Breast epithelium (tissue), 4 donors: ENCODE measurements around the gene PRLH. TPM values are rescaled to one million over a fixed set of nuclear protein-coding genes. Genes with fewer than 3 reads are reported as not detected.

Experiments
- DNase-seq, 2 donors: peaks; one replicate each; pipeline ENCODE4 v3.0.0-alpha.2; 2019; ENCODE audit warnings: low spot score in 2 of 2
- H3K27ac ChIP-seq, 2 donors: fragments of 200-600 bp; sonication (generic) in 1 of 2; one replicate each; pipeline ENCODE4 v1.5.1; 2016 to 2019; ENCODE audit warnings: mild to moderate bottlenecking in 1 of 2
- H3K27me3 ChIP-seq, 2 donors: fragments of 200-600 bp; sonication (generic) in 1 of 2; one replicate each; pipeline versions ENCODE4 v1.5.1 to v1.6.0; 2017 to 2019; ENCODE audit warnings: control low read depth in 1 of 2, mild to moderate bottlenecking in 1 of 2
- H3K36me3 ChIP-seq: fragments of 200-600 bp; one replicate; pipeline ENCODE4 v1.5.1; 2019
- H3K4me1 ChIP-seq, 2 donors: fragments of 200-600 bp; sonication (generic); one replicate each; pipeline ENCODE4 v1.5.1; 2016 to 2019; ENCODE audit warnings: control low read depth in 1 of 2
- H3K4me3 ChIP-seq, 3 donors: fragments of 200-600 bp; sonication (generic); 1 replicate in 2 of 3; 2 replicates in 1 of 3; pipeline ENCODE4 v1.5.1; 2016 to 2019; ENCODE audit warnings: mild to moderate bottlenecking in 3 of 3, moderate library complexity in 2 of 3
- H3K9me3 ChIP-seq, 2 donors: fragments of 200-600 bp; sonication (generic) in 1 of 2; one replicate each; pipeline ENCODE4 v1.5.1; 2016 to 2019; ENCODE audit warnings: control low read depth in 1 of 2
- CTCF ChIP-seq, 3 donors: fragments of 450-650 bp; IDR thresholded peaks; one replicate each; pipeline ENCODE4 v1.5.1; 2016 to 2017; ENCODE audit warnings: antibody characterized with exemption in 3 of 3, mild to moderate bottlenecking in 3 of 3, moderate library complexity in 3 of 3
- POLR2A ChIP-seq: fragments of 450-650 bp; IDR thresholded peaks from one replicate; pipeline ENCODE4 v1.6.1; 2016; ENCODE audit warnings: antibody characterized with exemption, mild to moderate bottlenecking, moderate library complexity
- POLR2AphosphoS5 ChIP-seq, 3 donors: sonication (generic); formaldehyde crosslinking; IDR thresholded peaks; one replicate each; pipeline ENCODE4 v1.6.1; 2017; ENCODE audit warnings: antibody characterized with exemption in 3 of 3
- intact Hi-C: fragments of 100-400 bp; cut with DNase I; formaldehyde crosslinking; loops from one replicate; pipeline ENCODE4 v1.15.1; 2023; ENCODE audit warnings: low total_unique reads
- total RNA-seq, 3 donors: library from RNA; depleted of rRNA; stranded (reverse); fragments of >200 nt; gene quantifications; one replicate each; pipeline ENCODE4 v1.1.0, GENCODE V29; 2016

PRLH gene
- total RNA-seq, 3 donors from 2014 or later, result not detected

DNA sequence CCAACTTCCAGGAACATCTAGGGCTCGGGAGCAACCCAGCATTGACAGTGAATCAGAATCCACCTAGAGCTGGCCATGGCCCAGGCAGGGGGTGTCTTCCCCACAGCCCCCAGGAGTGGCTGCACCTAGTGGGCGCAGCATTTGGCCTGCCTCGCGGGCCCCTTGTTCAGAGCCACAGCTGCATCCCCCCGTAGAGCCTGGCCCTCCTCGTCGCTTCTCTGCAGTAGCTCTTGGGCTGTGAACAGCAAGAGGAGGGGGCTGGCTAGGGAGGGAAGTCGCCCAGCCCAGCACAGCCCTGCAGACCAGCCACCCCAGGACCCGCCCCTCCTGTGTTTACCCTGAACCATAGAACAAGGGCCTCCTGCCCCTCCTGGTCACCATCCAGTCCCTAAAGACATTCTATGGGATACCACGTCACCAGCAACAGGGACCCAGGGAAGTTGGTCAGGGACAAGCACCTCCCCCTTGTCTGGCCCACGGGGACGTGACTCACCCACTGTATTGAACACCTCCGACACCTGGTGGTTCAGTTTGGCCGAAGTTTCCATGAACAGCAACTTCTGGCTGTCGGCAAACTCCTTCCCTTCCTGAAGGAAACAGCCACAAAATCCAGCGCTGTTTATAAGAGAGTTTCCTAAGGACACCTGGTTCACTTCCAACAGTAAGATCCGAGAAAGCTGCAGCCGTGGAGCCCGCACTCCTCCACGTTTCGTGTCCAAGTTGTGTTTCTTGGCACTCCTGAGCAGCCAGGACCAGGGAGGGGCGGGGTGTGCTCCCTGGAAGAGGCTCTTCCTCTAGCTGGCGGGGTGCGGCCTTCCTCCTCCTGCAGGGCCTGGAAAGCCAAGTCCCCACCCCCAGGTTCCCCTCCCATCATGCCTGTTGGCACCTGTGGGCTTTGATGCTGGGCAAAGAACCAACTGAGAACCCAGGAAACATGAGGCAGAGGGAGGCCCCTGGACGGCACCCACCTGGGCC is 8.8 kb downstream of the PRLH start:
- Histone ChIP-seq H3K27ac (peak overlapping the region; percentile 76 to 89), H3K36me3 (no peaks in the 10 kb centered on the region), H3K4me1 (peaks cover 3 to 7% of the 10 kb centered on the region in 2 donors), H3K27me3 (no peaks in the 10 kb centered on the region), H3K9me3 (no peaks in the 10 kb centered on the region), H3K4me3 (peak overlapping the region in 1 of 3 donors; percentile 26)
- no peak for TF ChIP-seq POLR2AphosphoS5 (IDR thresholded peaks at IDR 0.05)
- peak; percentile 13 to 45 (median 25) for TF ChIP-seq CTCF (IDR thresholded peaks at IDR 0.05)
- intact Hi-C loops, result loop anchor here (5.0 kb wide), 1 partner anchor 417 kb away; no protein-coding TSS in a partner anchor
- DNase-seq, result peak; percentile 81 to 86

- DNase-seq, result no peak
- no peak for TF ChIP-seq CTCF (IDR thresholded peaks at IDR 0.05)
- TF ChIP-seq POLR2A, result no peak
- no peak for TF ChIP-seq POLR2AphosphoS5 (IDR thresholded peaks at IDR 0.05)
- H3K36me3 ChIP-seq, result no peaks in the 10 kb centered on the region
- no peak overlapping the region for H3K4me3 ChIP-seq
- H3K27me3 ChIP-seq, result no peaks in the 10 kb centered on the region
- H3K27ac ChIP-seq, result peak overlapping the region; percentile 76 to 89
- no peaks in the 10 kb centered on the region for H3K9me3 ChIP-seq
- H3K4me1 ChIP-seq, result peaks cover 3 to 7% of the 10 kb centered on the region in 2 donors
- intact Hi-C loops, result loop anchor here (5.0 kb wide), 1 partner anchor 416 kb away; no protein-coding TSS in a partner anchor
These were observed 9.8 kb downstream of the PRLH start for GRCh38 chr2:237575869-237576862.

- H3K27me3 ChIP-seq, result no peaks in the 10 kb centered on the region
- H3K4me1 ChIP-seq, result peaks cover 5 to 7% of the 10 kb centered on the region in 2 donors
- no peaks in the 10 kb centered on the region for H3K9me3 ChIP-seq
- no peak overlapping the region for H3K27ac ChIP-seq
- TF ChIP-seq POLR2A (no peak), CTCF (IDR thresholded peaks at IDR 0.05) (no peak), POLR2AphosphoS5 (IDR thresholded peaks at IDR 0.05) (no peak)
- H3K4me3 ChIP-seq, result no peak overlapping the region
- DNase-seq, result no peak
- H3K36me3 ChIP-seq, result no peaks in the 10 kb centered on the region
- intact Hi-C loops, result loop anchor here (5.0 kb wide), 1 partner anchor 415 kb away; no protein-coding TSS in a partner anchor
These were observed 10.6 kb downstream of the PRLH start for GRCh38 chr2:237576974-237577373.

- Histone ChIP-seq H3K9me3 (no peaks in the 10 kb centered on the region), H3K27me3 (no peaks in the 10 kb centered on the region), H3K36me3 (no peaks in the 10 kb centered on the region), H3K4me1 (peaks cover 3 to 10% of the 10 kb centered on the region in 2 donors), H3K27ac (no peak overlapping the region), H3K4me3 (no peak overlapping the region)
- intact Hi-C loops, result loop anchor here (5.0 kb wide), 1 partner anchor 415 kb away; no protein-coding TSS in a partner anchor
- TF ChIP-seq POLR2A, result no peak
- DNase-seq, result no peak
These were observed 11.1 kb downstream of the PRLH start for GRCh38 chr2:237577458-237577857.
